ENCODE data around the gene OR2T11.

- no peak for TF ChIP-seq CTCF (IDR thresholded peaks at IDR 0.05; ENCODE audit: low read depth, low read length, poor library complexity, severe bottlenecking)
- no peak for TF ChIP-seq EZH2phosphoT487 (IDR thresholded peaks at IDR 0.05; ENCODE audit: borderline replicate concordance, low read length)
These were observed 35.5 kb downstream of the OR2T11 start for GRCh38 chr1:248599396-248599795.

All from DOHH2 (cell line).